Activated CD4-positive, alpha-beta T cell treated with anti-CD3 and anti-CD28 coated beads for 36 hours (primary cell): Measurements from ENCODE around the gene MIER1. TPM values are rescaled to one million over a fixed set of nuclear protein-coding genes. Genes with fewer than 3 reads are reported as not detected.
A peak's percentile ranks its signal among the peaks of the same experiment; 100 is the strongest.
"Not testable (repeated sequence)": the region's sequence is repeated elsewhere in the genome, so short reads cannot be mapped to it uniquely, and the experiment has no call there.

Source experiments
- ATAC-seq: fragments of 200-7000 bp; cut with Tn5 transposase; one replicate; pipeline ENCODE4 v1.10.0; 2021; ENCODE audit warnings: mild to moderate bottlenecking, moderate library complexity
- CTCF ChIA-PET: fragments of 350-600 bp; sonication (Branson Sonifier 250); formaldehyde crosslinking; loops from one replicate; lab custom pipeline; 2021; ENCODE audit warnings: antibody characterized with exemption; lab: Charles Lee
- POLR2A ChIA-PET: fragments of 350-600 bp; sonication (Branson Sonifier 250); formaldehyde crosslinking; loops from one replicate; lab custom pipeline; 2021; ENCODE audit warnings: antibody characterized with exemption, inconsistent platforms; lab: Charles Lee
- DNase-seq: peaks from one replicate; pipeline ENCODE4 v3.0.0-alpha.2; 2020
- H3K27ac Mint-ChIP-seq: one replicate; pipeline ENCODE4 v1.8.0; 2021; ENCODE audit warnings: mixed read lengths
- H3K27me3 Mint-ChIP-seq: one replicate; pipeline ENCODE4 v1.8.0; 2021; ENCODE audit warnings: mixed read lengths
- H3K36me3 Mint-ChIP-seq: one replicate; pipeline ENCODE4 v1.8.0; 2021; ENCODE audit warnings: low read depth, mixed read lengths
- H3K4me1 Mint-ChIP-seq: one replicate; pipeline ENCODE4 v1.8.0; 2021; ENCODE audit warnings: mixed read lengths
- H3K4me3 Mint-ChIP-seq: one replicate; pipeline ENCODE4 v1.8.0; 2021; ENCODE audit warnings: mild to moderate bottlenecking, moderate library complexity, mixed read lengths
- H3K9me3 Mint-ChIP-seq: one replicate; pipeline ENCODE4 v1.8.0; 2021; ENCODE audit warnings: low read depth, mixed read lengths
- intact Hi-C, 2 experiments: fragments of 100-400 bp; cut with DNase I in 1 of 2; cut with micrococcal nuclease in 1 of 2; formaldehyde crosslinking; loops; one replicate each; pipeline versions ENCODE4 v1.14.2 to v1.15.1; 2022 to 2024; cut with DNase I, micrococcal nuclease
- total RNA-seq, 2 experiments: library from RNA; stranded (reverse); gene quantifications; one replicate each; pipeline ENCODE4 v1.2.3, GENCODE V29; 2021

Gene MIER1
- total RNA-seq, 2 experiments from 2014 or later, result 49.7 to 51.5 TPM

GRCh38 chr1:66966188-66966873, 41.5 kb downstream of the MIER1 start:
- H3K36me3 Mint-ChIP-seq, result peaks cover 71% of the 10 kb centered on the region
- ATAC-seq, H3K27ac Mint-ChIP-seq, H3K9me3 Mint-ChIP-seq, intact Hi-C loops, H3K4me3 Mint-ChIP-seq, CTCF ChIA-PET, POLR2A ChIA-PET, DNase-seq, H3K27me3 Mint-ChIP-seq: not testable (repeated sequence)
- peaks cover 14% of the 10 kb centered on the region for H3K4me1 Mint-ChIP-seq

GRCh38 chr1:66968574-66968973, 43.8 kb downstream of the MIER1 start:
- Mint-ChIP-seq H3K4me3 (no peak overlapping the region), H3K4me1 (peaks cover 9% of the 10 kb centered on the region), H3K9me3 (peaks cover 8% of the 10 kb centered on the region), H3K36me3 (peaks cover 72% of the 10 kb centered on the region), H3K27me3 (no peaks in the 10 kb centered on the region), H3K27ac (no peak overlapping the region)
- ChIA-PET POLR2A (no interaction called here), CTCF (interaction anchor here (0.8 to 1.5 kb wide), 3 partner anchors 10 to 20 kb away, joined by 3 to 5 read pairs (median 4); no protein-coding TSS in a partner anchor)
- ATAC-seq, result no peak
- no peak for DNase-seq
- intact Hi-C loops, result no loop called here

DNA sequence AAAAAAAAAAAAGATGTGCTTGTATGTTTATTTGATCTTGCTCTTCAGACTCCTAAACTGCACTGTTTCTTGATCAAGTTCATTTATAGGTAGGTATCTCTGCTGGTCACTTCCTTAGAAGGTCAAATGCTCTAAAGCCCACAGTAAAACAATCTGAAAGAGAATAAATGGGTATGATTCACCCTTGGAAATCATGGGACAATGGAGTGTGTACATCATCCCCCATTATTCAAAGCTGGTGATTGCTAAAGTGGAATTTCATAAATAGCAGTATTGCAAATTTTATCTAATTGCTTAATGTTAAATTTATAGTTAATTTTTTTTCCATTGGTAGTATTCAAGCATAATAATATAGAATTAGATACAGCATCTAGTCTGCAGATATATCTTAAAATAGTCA, 53.4 kb downstream of the MIER1 start:
- H3K4me3 Mint-ChIP-seq, result no peak overlapping the region
- no peaks in the 10 kb centered on the region for H3K27me3 Mint-ChIP-seq
- intact Hi-C loops, result no loop called here
- ChIA-PET CTCF (interaction anchor here (0.6 to 1.6 kb wide), 5 partner anchors 8 to 233 kb away, joined by 3 to 6 read pairs (median 5); no protein-coding TSS in a partner anchor), POLR2A (interaction anchor here (0.7 kb wide), 1 partner anchor 31 kb away, joined by 5 read pairs; no protein-coding TSS in a partner anchor)
- ATAC-seq, result no peak
- no peak overlapping the region for H3K27ac Mint-ChIP-seq
- no peak for DNase-seq
- no peaks in the 10 kb centered on the region for H3K9me3 Mint-ChIP-seq
- H3K36me3 Mint-ChIP-seq, result peaks cover 34% of the 10 kb centered on the region
- H3K4me1 Mint-ChIP-seq, result peaks cover 28% of the 10 kb centered on the region

- H3K9me3 Mint-ChIP-seq, ATAC-seq, POLR2A ChIA-PET, H3K27me3 Mint-ChIP-seq, H3K4me3 Mint-ChIP-seq, DNase-seq, H3K27ac Mint-ChIP-seq: not testable (repeated sequence)
- H3K4me1 Mint-ChIP-seq, result peaks cover 36% of the 10 kb centered on the region
- intact Hi-C loops, result loop anchor here in 1 of 2 experiments (2.0 to 5.0 kb wide), 2 partner anchors 49 to 212 kb away; no protein-coding TSS in a partner anchor
- H3K36me3 Mint-ChIP-seq, result peaks cover 45% of the 10 kb centered on the region
- CTCF ChIA-PET, result interaction anchor here (1.0 to 1.3 kb wide), 3 partner anchors 10 to 215 kb away, joined by 4 to 6 read pairs (median 4); no protein-coding TSS in a partner anchor
Observed at GRCh38 chr1:66979621-66980020, 54.8 kb downstream of the MIER1 start.

DNA sequence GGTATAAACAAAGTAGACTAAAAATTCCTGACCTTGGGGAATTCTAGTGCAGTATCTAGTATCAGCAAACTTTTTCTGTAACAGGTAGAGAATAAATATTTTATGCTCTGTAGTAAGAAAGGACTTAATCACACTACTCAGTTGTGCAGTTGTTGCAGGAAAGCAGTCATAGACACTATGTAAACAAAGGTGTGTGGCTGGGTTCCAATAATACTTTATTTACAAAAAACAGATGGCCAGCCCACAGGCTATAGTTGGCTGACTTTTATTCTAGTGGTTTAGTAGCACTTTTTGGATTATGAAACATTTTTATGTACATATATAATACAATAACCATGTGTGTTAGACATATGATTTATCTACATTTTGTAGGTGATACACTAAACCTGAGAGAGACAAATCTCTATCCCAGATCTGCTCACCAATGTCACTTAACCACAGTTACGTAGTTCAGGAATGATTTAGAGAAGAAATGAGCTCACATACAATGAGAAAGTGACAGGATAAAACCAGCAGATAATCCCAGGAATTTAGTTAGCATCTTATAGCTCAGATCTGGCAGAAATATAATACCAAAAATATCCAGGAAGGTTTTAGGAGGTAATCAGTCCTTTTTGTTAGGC, 56.1 kb downstream of the MIER1 start:
- DNase-seq (no peak), ATAC-seq (peak; percentile 49)
- peaks cover 42% of the 10 kb centered on the region for H3K4me1 Mint-ChIP-seq
- peak overlapping the region; percentile 51 for H3K27ac Mint-ChIP-seq
- no peaks in the 10 kb centered on the region for H3K27me3 Mint-ChIP-seq
- H3K36me3 Mint-ChIP-seq, result peaks cover 37% of the 10 kb centered on the region
- intact Hi-C loops, result loop anchor here in 1 of 2 experiments (2.0 to 5.0 kb wide), 2 partner anchors 50 to 214 kb away; no protein-coding TSS in a partner anchor
- peak overlapping the region; percentile 46 for H3K4me3 Mint-ChIP-seq
- POLR2A ChIA-PET, result interaction anchor here (0.6 to 1.2 kb wide), 2 partner anchors 57 to 191 kb away, joined by 3 read pairs; no protein-coding TSS in a partner anchor
- no peaks in the 10 kb centered on the region for H3K9me3 Mint-ChIP-seq
- CTCF ChIA-PET, result interaction anchor here (0.6 to 1.5 kb wide), 13 partner anchors 9 to 231 kb away, joined by 3 to 9 read pairs (median 4); no protein-coding TSS in a partner anchor

- H3K4me3 Mint-ChIP-seq, result peak overlapping the region; percentile 14
- DNase-seq (peak; percentile 58), ATAC-seq (peak; percentile 80)
- ChIA-PET POLR2A (interaction anchor here (0.6 to 1.2 kb wide), 3 partner anchors 22 to 190 kb away, joined by 3 read pairs; no protein-coding TSS in a partner anchor), CTCF (interaction anchor here (0.8 to 1.5 kb wide), 12 partner anchors 8 to 230 kb away, joined by 3 to 9 read pairs (median 4); no protein-coding TSS in a partner anchor)
- peaks cover 41% of the 10 kb centered on the region for H3K36me3 Mint-ChIP-seq
- H3K27ac Mint-ChIP-seq, result peak overlapping the region; percentile 61
- H3K4me1 Mint-ChIP-seq, result peaks cover 42% of the 10 kb centered on the region
- no peaks in the 10 kb centered on the region for H3K9me3 Mint-ChIP-seq
- intact Hi-C loops, result loop anchor here in 1 of 2 experiments (2.0 to 5.0 kb wide), 2 partner anchors 51 to 214 kb away; no protein-coding TSS in a partner anchor
- no peaks in the 10 kb centered on the region for H3K27me3 Mint-ChIP-seq
Observed at GRCh38 chr1:66981679-66982078, 56.9 kb downstream of the MIER1 start.

GRCh38 chr1:66982561-66983260, 57.9 kb downstream of the MIER1 start:
- Mint-ChIP-seq H3K27me3 (no peaks in the 10 kb centered on the region), H3K36me3 (peaks cover 41% of the 10 kb centered on the region), H3K27ac (peak overlapping the region; percentile 6), H3K4me3 (no peak overlapping the region), H3K4me1 (peaks cover 42% of the 10 kb centered on the region), H3K9me3 (no peaks in the 10 kb centered on the region)
- no peak for ATAC-seq
- intact Hi-C loops, result loop anchor here in 1 of 2 experiments (5.0 kb wide), 1 partner anchor 215 kb away; no protein-coding TSS in a partner anchor
- ChIA-PET CTCF (interaction anchor here (0.7 to 2.8 kb wide), 3 partner anchors 10 to 21 kb away, joined by 3 to 10 read pairs (median 3); no protein-coding TSS in a partner anchor), POLR2A (no interaction called here)
- no peak for DNase-seq

DNA sequence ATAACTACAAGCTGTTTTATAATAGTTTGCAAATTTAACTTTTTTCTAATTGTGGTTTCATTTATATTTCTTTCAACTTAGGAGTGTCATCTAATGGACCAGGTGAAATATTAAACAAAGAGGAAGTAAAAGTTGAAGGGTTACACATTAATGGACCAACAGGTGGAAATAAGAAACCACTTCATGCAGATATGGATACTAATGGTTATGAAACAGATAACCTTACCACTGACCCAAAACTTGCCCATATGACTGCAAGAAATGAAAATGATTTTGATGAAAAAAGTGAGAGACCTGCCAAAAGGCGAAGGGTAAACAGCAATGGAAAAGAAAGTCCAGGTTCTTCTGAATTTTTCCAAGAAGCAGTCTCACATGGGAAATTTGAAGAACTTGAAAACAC, 59.7 kb downstream of the MIER1 start:
- peaks cover 40% of the 10 kb centered on the region for H3K4me1 Mint-ChIP-seq
- ChIA-PET POLR2A (no interaction called here), CTCF (interaction anchor here (0.7 to 2.8 kb wide), 4 partner anchors 11 to 222 kb away, joined by 3 to 10 read pairs (median 3); no protein-coding TSS in a partner anchor)
- no peaks in the 10 kb centered on the region for H3K27me3 Mint-ChIP-seq
- peaks cover 47% of the 10 kb centered on the region for H3K36me3 Mint-ChIP-seq
- no peak overlapping the region for H3K4me3 Mint-ChIP-seq
- ATAC-seq (no peak), DNase-seq (no peak)
- peak overlapping the region; percentile 52 for H3K27ac Mint-ChIP-seq
- H3K9me3 Mint-ChIP-seq, result no peaks in the 10 kb centered on the region
- intact Hi-C loops, result loop anchor here in 1 of 2 experiments (5.0 kb wide), 1 partner anchor 217 kb away; no protein-coding TSS in a partner anchor

DNA sequence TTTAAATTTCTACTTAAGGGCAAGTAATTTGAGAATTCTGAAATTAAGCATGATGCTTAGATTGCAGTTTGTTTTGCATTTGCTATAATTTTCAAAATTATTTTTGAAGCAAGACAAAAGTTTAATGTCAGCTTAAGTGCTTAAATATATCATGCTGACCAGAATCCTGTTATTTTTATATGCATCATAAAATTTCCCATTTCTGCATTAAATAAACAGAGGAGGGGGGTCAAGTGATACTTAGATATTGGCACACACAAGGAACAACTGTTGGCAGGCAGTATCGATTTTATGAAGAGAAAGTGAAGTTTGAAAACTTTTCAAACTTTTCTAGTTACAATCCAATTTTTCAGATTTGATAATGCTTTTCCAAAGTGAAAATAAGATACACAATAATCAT, 61.0 kb downstream of the MIER1 start:
- no peak overlapping the region for H3K27ac Mint-ChIP-seq
- intact Hi-C loops, result loop anchor here in 1 of 2 experiments (5.0 kb wide), 1 partner anchor 446 kb away; the partner anchor contains the start of gene SERBP1

GRCh38 chr1:66993076-66993475, 68.3 kb downstream of the MIER1 start:
- ATAC-seq (no peak), DNase-seq (no peak)
- Mint-ChIP-seq H3K27me3 (no peaks in the 10 kb centered on the region), H3K27ac (no peak overlapping the region), H3K9me3 (no peaks in the 10 kb centered on the region), H3K4me1 (peaks cover 8% of the 10 kb centered on the region), H3K36me3 (peaks cover 22% of the 10 kb centered on the region), H3K4me3 (no peak overlapping the region)
- ChIA-PET CTCF (interaction anchor here (0.5 to 1.6 kb wide), 8 partner anchors 10 to 527 kb away, joined by 3 to 7 read pairs (median 4); no protein-coding TSS in a partner anchor), POLR2A (no interaction called here)
- intact Hi-C loops, result no loop called here

More for the DNA sequence above, 61.0 kb downstream of the MIER1 start:
- CTCF ChIA-PET, result interaction anchor here (0.9 to 2.5 kb wide), 4 partner anchors 8 to 164 kb away, joined by 4 to 7 read pairs (median 5); no protein-coding TSS in a partner anchor
- ATAC-seq (no peak), DNase-seq (no peak)
- Mint-ChIP-seq H3K9me3 (no peaks in the 10 kb centered on the region), H3K4me1 (peaks cover 33% of the 10 kb centered on the region), H3K27me3 (no peaks in the 10 kb centered on the region), H3K36me3 (peaks cover 49% of the 10 kb centered on the region), H3K4me3 (no peak overlapping the region)
- POLR2A ChIA-PET, result no interaction called here
